HEK293 (cell line): ENCODE results near the gene COPS3.

Experiments
- BCL11A ChIP-seq: fragments of 450-650 bp; formaldehyde crosslinking; IDR thresholded peaks from 2 replicates; pipeline ENCODE4 v1.5.1; 2016; ENCODE audit warnings: low read depth, missing biosample characterization, missing genetic modification characterization
- HOXD13 ChIP-seq: sonication (generic); formaldehyde crosslinking; IDR thresholded peaks from 2 replicates; pipeline ENCODE4 v1.8.0; 2022; ENCODE audit warnings: missing genetic modification reagents, borderline replicate concordance
- IKZF3 ChIP-seq: fragments of 450-650 bp; IDR thresholded peaks from 2 replicates; pipeline ENCODE4 v1.5.0; 2018; ENCODE audit warnings: missing biosample characterization, mild to moderate bottlenecking, missing genetic modification characterization, moderate library complexity
- KLF1 ChIP-seq: fragments of 450-650 bp; formaldehyde crosslinking; IDR thresholded peaks from 2 replicates; pipeline ENCODE4 v1.5.1; 2016; ENCODE audit warnings: missing biosample characterization, missing genetic modification characterization
- MZF1 ChIP-seq: fragments of 450-650 bp; formaldehyde crosslinking; IDR thresholded peaks from 2 replicates; pipeline ENCODE4 v1.5.1; 2017; ENCODE audit warnings: missing biosample characterization, missing genetic modification characterization, borderline replicate concordance
- OVOL3 ChIP-seq: fragments of 450-650 bp; formaldehyde crosslinking; IDR thresholded peaks from 2 replicates; pipeline ENCODE4 v1.5.1; 2016; ENCODE audit warnings: missing biosample characterization, missing genetic modification characterization
- SALL2 ChIP-seq: fragments of 450-650 bp; formaldehyde crosslinking; IDR thresholded peaks from 2 replicates; pipeline ENCODE4 v1.5.0; 2017; ENCODE audit warnings: missing biosample characterization, mild to moderate bottlenecking, missing genetic modification characterization, borderline replicate concordance
- ZBTB49 ChIP-seq: fragments of 450-650 bp; formaldehyde crosslinking; IDR thresholded peaks from 2 replicates; pipeline ENCODE4 v1.5.1; 2016; ENCODE audit warnings: missing biosample characterization, missing genetic modification characterization, low read depth
- ZFP3 ChIP-seq: fragments of 450-650 bp; formaldehyde crosslinking; IDR thresholded peaks from 2 replicates; pipeline ENCODE4 v1.5.1; 2016; ENCODE audit warnings: low read depth, missing biosample characterization, missing genetic modification characterization
- ZFP37 ChIP-seq: fragments of 450-650 bp; formaldehyde crosslinking; IDR thresholded peaks from 2 replicates; pipeline ENCODE4 v1.5.1; 2016; ENCODE audit warnings: missing biosample characterization, missing genetic modification characterization
- ZFP69B ChIP-seq: fragments of 450-650 bp; formaldehyde crosslinking; IDR thresholded peaks from 2 replicates; pipeline ENCODE4 v1.5.1; 2016; ENCODE audit warnings: missing biosample characterization, missing genetic modification characterization
- ZNF112 ChIP-seq: fragments of 450-650 bp; formaldehyde crosslinking; IDR thresholded peaks from 2 replicates; pipeline ENCODE4 v1.5.0; 2017; ENCODE audit warnings: missing biosample characterization, missing genetic modification characterization
- ZNF138 ChIP-seq: fragments of 450-650 bp; formaldehyde crosslinking; IDR thresholded peaks from 2 replicates; pipeline ENCODE4 v1.5.1; 2016; ENCODE audit warnings: missing biosample characterization, missing genetic modification characterization, borderline replicate concordance
- ZNF18 ChIP-seq: fragments of 450-650 bp; formaldehyde crosslinking; IDR thresholded peaks from 2 replicates; pipeline ENCODE4 v1.5.1; 2016; ENCODE audit warnings: missing biosample characterization, missing genetic modification characterization
- ZNF184 ChIP-seq: fragments of 450-650 bp; IDR thresholded peaks from 2 replicates; pipeline ENCODE4 v1.5.1; 2018; ENCODE audit warnings: missing biosample characterization, mild to moderate bottlenecking, missing genetic modification characterization
- ZNF19 ChIP-seq: fragments of 450-650 bp; formaldehyde crosslinking; IDR thresholded peaks from 2 replicates; pipeline ENCODE4; 2016; ENCODE audit warnings: missing biosample characterization, missing genetic modification characterization, low read depth
- ZNF223 ChIP-seq: fragments of 450-650 bp; formaldehyde crosslinking; IDR thresholded peaks from 2 replicates; pipeline ENCODE4 v1.5.1; 2016; ENCODE audit warnings: missing biosample characterization, missing genetic modification characterization
- ZNF280D ChIP-seq: fragments of 450-650 bp; formaldehyde crosslinking; IDR thresholded peaks from 2 replicates; pipeline ENCODE4 v1.5.1; 2016; ENCODE audit warnings: missing biosample characterization, missing genetic modification characterization
- ZNF292 ChIP-seq: fragments of 450-650 bp; formaldehyde crosslinking; IDR thresholded peaks from 2 replicates; pipeline ENCODE4 v1.5.1; 2016; ENCODE audit warnings: low read depth, missing biosample characterization, missing genetic modification characterization, borderline replicate concordance
- ZNF423 ChIP-seq: fragments of 450-650 bp; formaldehyde crosslinking; IDR thresholded peaks from 2 replicates; pipeline ENCODE4 v1.5.1; 2016; ENCODE audit warnings: missing biosample characterization, missing genetic modification characterization
- ZNF549 ChIP-seq: fragments of 450-650 bp; IDR thresholded peaks from 2 replicates; pipeline ENCODE4 v1.5.1; 2018; ENCODE audit warnings: missing biosample characterization, missing genetic modification characterization, mild to moderate bottlenecking, inconsistent platforms, moderate library complexity
- ZNF580 ChIP-seq: fragments of 450-650 bp; formaldehyde crosslinking; IDR thresholded peaks from 2 replicates; pipeline ENCODE4 v1.5.1; 2016; ENCODE audit warnings: missing biosample characterization, missing genetic modification characterization
- ZNF610 ChIP-seq: fragments of 450-650 bp; formaldehyde crosslinking; IDR thresholded peaks from 2 replicates; pipeline ENCODE4 v1.5.1; 2016; ENCODE audit warnings: missing biosample characterization, missing genetic modification characterization, borderline replicate concordance
- ZNF629 ChIP-seq: fragments of 450-650 bp; formaldehyde crosslinking; IDR thresholded peaks from 2 replicates; pipeline ENCODE4 v1.5.1; 2017; ENCODE audit warnings: missing biosample characterization, missing genetic modification characterization
- ZNF654 ChIP-seq: fragments of 450-650 bp; formaldehyde crosslinking; IDR thresholded peaks from 2 replicates; pipeline ENCODE4 v1.5.1; 2016; ENCODE audit warnings: low read depth, missing biosample characterization, missing genetic modification characterization
- ZNF791 ChIP-seq: fragments of 450-650 bp; formaldehyde crosslinking; IDR thresholded peaks from 2 replicates; pipeline ENCODE4 v1.5.1; 2016; ENCODE audit warnings: missing biosample characterization, missing genetic modification characterization
- TF ChIP-seq, protein P1 (sequence below): fragments of 450-650 bp; IDR thresholded peaks from 2 replicates; pipeline ENCODE4 v1.5.1; 2018; ENCODE audit warnings: missing biosample characterization, mild to moderate bottlenecking, missing genetic modification characterization
- TF ChIP-seq, protein P2 (sequence below): fragments of 450-650 bp; formaldehyde crosslinking; IDR thresholded peaks from 2 replicates; pipeline ENCODE4 v1.5.1; 2016; ENCODE audit warnings: missing biosample characterization, missing genetic modification characterization

COPS3 gene

DNA sequence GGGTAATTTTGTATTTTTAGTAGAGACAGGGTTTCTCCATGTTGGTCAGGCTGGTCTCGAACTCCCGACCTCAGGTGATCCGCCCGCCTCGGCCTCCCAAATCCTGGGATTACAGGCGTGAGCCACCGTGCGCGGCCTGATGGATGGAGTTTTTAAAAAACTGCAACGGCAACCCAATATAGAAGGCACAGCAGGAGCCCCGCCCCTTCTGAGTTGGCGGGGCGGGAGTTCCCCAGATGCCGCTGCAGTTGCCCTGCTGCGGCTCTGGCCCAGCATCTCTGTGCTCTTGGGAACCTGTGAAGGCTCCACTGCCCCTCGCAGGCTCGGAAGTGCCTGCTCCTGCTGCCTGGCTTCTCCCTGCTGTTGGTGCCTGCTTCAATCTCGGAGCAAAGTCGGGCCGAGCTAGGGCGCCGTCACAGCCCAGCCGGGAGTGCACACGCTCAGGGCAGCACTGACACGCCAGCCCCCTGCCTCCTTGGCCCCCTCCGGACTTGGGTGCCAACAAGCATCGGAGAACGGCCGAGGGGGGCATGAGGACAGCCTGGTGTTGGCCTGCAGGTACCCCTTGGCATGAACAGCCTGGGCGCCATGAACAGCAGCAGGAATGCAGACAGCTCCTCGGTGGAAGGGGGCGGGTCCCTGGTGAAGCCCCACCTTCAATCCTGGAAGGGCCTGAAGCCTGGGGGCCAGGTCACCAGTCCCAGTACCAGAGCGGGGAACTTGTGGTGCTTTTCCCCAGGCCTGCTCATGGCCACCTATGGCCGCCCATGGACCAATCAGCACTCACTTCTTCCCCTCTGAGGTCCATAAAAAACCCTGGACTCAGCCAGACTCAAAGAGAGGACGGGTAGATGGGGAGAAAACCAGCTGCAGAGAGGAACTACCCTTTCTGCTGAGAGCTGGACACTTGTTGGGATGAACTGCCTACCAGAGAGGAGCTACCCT, 19.9 kb upstream of the COPS3 start (continued):
- TF ChIP-seq, protein P1, sequence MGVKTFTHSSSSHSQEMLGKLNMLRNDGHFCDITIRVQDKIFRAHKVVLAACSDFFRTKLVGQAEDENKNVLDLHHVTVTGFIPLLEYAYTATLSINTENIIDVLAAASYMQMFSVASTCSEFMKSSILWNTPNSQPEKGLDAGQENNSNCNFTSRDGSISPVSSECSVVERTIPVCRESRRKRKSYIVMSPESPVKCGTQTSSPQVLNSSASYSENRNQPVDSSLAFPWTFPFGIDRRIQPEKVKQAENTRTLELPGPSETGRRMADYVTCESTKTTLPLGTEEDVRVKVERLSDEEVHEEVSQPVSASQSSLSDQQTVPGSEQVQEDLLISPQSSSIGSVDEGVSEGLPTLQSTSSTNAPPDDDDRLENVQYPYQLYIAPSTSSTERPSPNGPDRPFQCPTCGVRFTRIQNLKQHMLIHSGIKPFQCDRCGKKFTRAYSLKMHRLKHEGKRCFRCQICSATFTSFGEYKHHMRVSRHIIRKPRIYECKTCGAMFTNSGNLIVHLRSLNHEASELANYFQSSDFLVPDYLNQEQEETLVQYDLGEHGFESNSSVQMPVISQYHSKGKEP (tag by site-specific recombination), result peak; percentile 97
- no peak for TF ChIP-seq MZF1 (tag by site-specific recombination)
- no peak for TF ChIP-seq ZNF184 (tag by site-specific recombination)
- no peak for TF ChIP-seq ZNF654 (tag by site-specific recombination)
- TF ChIP-seq ZBTB49 (tag by site-specific recombination), result no peak
- TF ChIP-seq ZNF791 (tag by site-specific recombination), result no peak
- TF ChIP-seq ZNF112 (tag by site-specific recombination), result no peak
- TF ChIP-seq ZFP3 (tag by site-specific recombination), result no peak
- no peak for TF ChIP-seq OVOL3 (tag by site-specific recombination)
- no peak for TF ChIP-seq ZNF292 (tag by site-specific recombination)
- peak; percentile 52 for TF ChIP-seq KLF1 (tag by site-specific recombination)
- no peak; the same call in 1 of the 2 replicates for TF ChIP-seq IKZF3 (tag by site-specific recombination)
- no peak; the same call in 1 of the 2 replicates for TF ChIP-seq ZNF280D (tag by site-specific recombination)
- no peak for TF ChIP-seq ZNF19
- peak; percentile 58 for TF ChIP-seq ZNF423 (tag by site-specific recombination)
- TF ChIP-seq BCL11A, result peak; percentile 35; the same call in 1 of the 2 replicates
- no peak for TF ChIP-seq ZNF549 (tag by site-specific recombination)
- no peak for TF ChIP-seq ZNF138 (tag by site-specific recombination)
- TF ChIP-seq, protein P2, sequence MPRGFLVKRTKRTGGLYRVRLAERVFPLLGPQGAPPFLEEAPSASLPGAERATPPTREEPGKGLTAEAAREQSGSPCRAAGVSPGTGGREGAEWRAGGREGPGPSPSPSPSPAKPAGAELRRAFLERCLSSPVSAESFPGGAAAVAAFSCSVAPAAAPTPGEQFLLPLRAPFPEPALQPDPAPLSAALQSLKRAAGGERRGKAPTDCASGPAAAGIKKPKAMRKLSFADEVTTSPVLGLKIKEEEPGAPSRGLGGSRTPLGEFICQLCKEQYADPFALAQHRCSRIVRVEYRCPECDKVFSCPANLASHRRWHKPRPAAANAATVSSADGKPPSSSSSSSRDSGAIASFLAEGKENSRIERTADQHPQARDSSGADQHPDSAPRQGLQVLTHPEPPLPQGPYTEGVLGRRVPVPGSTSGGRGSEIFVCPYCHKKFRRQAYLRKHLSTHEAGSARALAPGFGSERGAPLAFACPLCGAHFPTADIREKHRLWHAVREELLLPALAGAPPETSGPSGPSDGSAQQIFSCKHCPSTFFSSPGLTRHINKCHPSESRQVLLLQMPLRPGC (tag by site-specific recombination), result peak; percentile 55; the same call in 1 of the 2 replicates
- TF ChIP-seq SALL2 (tag by site-specific recombination), result no peak
- TF ChIP-seq ZNF18, result no peak; the same call in 1 of the 2 replicates
- peak; percentile 75; the same call in 1 of the 2 replicates for TF ChIP-seq ZFP37
- peak; percentile 27 for TF ChIP-seq ZNF629 (tag by site-specific recombination)
- no peak for TF ChIP-seq HOXD13 (CRISPR knock-in tag)
- 0 out of 2 replicates have a peak, but pooled peaks have one; percentile 13 for TF ChIP-seq ZFP69B (tag by site-specific recombination)
- TF ChIP-seq ZNF223 (tag by site-specific recombination), result no peak
- TF ChIP-seq ZNF610 (tag by site-specific recombination), result no peak
- peak; percentile 61; the same call in 1 of the 2 replicates for TF ChIP-seq ZNF580
